Keratinocyte (primary cell): ENCODE data around the gene DPP8.

Experiments used
- CTCF ChIP-seq, 3 experiments: IDR thresholded peaks in 1 of 3; conservative IDR thresholded peaks in 1 of 3; optimal IDR thresholded peaks in 1 of 3; 2 replicates in 2 of 3; 3 replicates in 1 of 3; pipeline versions ENCODE3 to v1.5.1; 2011; ENCODE audit warnings: low read length in 3 of 3, mild to moderate bottlenecking in 3 of 3, moderate library complexity in 2 of 3, control low read depth in 1 of 3, inconsistent platforms in 1 of 3; ENCODE audit not compliant: insufficient read depth in 2 of 3; ENCODE audit errors: extremely low read depth in 1 of 3
- EZH2 ChIP-seq: IDR thresholded peaks from one replicate; pipeline ENCODE4 v1.6.1; 2012; ENCODE audit warnings: inconsistent platforms, mild to moderate bottlenecking, low read length, moderate library complexity

- TF ChIP-seq CTCF (optimal IDR thresholded peaks at IDR 0.05 in 1 of 3, IDR thresholded peaks at IDR 0.05 in 1 of 3, conservative IDR thresholded peaks at IDR 0.05 in 1 of 3; ENCODE audit: extremely low read depth in 1 of 3, insufficient read depth in 2 of 3, low read length in 3 of 3): no peak
- no peak for TF ChIP-seq EZH2
Observed at GRCh38 chr15:65470866-65471265, 46.6 kb downstream of the DPP8 start.
